Hematopoietic multipotent progenitor cell treated with erythropoietin and hydrocortisone succinate and interleukin-3 and kit ligand, for 4 days (in vitro differentiated cells): ENCODE data around the gene IRGQ.
"Not testable (repeated sequence)": the region's sequence is repeated elsewhere in the genome, so short reads cannot be mapped to it uniquely, and the experiment has no call there.

Experiments used
- DNase-seq: peaks from one replicate; pipeline ENCODE4 v3.0.0-alpha.2; 2015

IRGQ gene

DNA sequence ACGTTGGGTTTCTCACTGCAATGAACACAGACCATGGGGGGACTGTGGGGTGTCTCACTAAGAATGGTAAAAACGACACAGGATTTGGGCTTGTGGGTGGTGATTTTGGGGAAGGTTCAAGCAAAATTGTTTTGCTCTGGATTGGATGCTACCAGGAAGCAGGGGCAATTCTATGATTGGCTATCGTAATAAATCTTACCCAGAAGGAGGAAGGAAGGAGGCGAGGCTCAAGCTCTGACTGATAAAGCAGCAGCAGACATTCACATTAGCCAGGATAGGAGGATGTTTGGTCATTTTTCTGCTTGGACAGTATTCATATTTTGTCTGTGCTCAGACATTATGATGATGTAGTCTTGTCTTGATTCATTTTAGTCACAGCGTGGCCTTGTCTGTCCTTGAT, 1.9 kb upstream of the IRGQ start:
- DNase-seq: peak; percentile 69

DNA sequence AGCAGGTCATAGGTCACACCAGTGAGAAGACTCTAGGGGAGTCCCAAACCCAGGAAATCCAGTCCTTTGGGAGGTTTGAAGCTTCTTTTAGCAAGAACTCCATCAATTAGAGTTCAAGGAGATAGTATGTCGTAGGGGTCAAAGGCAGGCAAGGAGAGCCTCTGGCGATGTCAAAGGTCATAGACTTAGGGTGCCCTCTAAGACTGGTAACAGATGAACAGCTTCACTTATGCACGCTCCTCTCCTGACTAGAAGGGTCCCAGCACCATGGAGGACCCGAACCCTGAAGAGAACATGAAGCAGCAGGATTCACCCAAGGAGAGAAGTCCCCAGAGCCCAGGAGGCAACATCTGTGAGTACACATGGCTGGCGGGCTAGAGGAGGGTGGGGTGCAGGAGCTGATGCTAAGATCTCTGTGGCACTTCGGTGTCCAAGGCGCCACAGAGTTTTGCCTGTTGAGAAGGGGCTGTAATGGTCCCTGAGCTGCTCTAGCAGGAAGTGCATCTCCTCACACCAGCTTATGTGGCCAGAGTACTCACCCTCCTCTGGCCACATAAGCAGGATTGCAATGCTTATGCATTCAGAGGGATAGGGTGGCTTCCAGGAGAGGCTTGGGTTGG, 1.0 kb upstream of the IRGQ start:
- peak; percentile 38 for DNase-seq

DNA sequence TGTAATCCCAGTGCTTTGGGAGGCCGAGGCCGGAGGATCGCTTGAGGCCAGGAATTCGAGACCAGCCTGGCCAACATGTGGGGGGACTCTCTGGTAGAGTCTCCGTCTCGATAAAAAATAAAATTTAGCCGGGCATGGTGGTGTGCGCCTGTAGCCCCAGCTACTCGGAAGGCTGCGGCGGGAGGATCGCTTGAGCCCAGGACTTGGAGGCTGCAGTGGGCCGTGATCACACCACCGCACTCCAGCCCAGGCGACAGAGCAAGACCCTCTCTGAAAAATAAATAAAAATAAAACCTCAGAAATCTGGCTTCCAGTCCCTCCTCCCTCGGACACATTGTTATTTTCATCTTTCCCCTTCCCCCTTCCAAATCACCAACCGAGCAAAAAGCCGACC, 332 bp downstream of the IRGQ start:
- DNase-seq: no peak

DNA sequence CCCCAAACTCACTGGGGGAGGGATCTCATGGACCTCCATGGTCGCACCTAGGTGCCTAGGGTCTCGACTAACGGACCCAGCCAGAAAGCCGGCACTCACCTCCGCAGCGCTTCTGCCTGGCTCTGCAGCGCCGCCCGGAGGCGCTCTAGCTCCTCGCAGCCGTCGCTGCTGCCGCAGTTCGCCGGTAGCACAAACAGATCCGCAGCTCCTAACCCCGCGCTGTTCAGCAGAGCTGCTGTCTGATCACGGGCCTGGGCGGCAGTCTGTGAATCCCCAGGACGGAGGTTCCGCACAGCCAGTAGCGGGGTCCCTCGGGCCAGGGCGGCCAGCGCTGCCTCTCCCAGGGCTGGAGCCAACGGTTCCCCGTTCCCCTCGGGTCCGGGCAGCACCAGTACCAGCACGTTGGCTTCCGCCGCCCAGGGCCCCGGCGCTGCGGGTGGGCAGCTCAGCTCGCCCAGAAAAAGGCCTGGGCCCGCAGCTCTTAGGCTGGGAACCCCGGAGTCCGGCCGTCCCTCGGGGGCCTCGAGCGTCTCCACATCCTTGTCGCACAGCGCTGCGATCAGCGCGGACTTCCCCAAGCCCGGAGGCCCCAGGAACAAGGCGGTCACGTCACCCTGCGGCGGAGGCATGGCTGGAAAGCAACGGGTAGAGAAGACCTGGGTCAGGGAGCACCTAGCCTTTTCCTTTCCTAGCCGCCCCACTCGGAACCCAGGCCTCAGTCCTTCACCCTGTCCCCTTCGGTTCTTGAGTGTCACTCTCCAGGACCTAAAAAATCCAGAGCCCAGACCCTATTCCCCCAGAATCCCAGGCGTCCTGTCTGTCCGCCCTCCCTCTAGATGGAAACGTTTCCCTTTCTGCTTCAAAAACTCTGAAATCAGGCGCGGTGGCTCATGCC, 977 bp downstream of the IRGQ start:
- DNase-seq: peak; percentile 91

DNA sequence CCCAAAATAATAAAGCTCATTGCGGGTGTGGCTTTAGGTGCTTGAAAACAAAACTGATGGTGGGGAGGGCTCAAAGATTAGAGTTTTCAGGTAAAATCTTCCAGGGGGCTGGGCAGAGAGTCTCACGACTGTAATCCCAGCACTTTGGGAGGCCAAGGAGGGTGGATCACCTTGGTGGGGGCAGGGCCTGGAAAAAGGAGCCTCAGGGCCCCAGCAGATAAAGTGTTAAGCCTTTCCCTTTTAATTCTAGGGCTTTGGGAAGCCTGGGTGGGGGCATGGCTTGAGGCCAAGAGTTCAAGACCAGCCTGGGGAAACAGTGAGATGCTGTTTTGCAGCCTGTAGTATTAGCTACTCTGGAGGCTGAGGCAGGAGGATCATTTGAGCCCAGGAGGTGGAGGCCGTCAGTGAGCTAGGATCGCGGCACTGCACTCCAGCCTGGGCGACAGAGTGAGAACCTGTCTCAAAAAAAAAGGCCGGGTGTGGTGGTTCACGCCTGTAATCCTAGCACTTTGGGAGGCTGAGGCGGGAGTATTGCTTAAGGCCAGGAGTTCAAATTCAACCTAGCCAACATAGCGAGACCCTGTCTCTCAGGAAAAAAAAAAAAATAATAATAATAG, 1.7 kb downstream of the IRGQ start:
- DNase-seq: no peak

DNA sequence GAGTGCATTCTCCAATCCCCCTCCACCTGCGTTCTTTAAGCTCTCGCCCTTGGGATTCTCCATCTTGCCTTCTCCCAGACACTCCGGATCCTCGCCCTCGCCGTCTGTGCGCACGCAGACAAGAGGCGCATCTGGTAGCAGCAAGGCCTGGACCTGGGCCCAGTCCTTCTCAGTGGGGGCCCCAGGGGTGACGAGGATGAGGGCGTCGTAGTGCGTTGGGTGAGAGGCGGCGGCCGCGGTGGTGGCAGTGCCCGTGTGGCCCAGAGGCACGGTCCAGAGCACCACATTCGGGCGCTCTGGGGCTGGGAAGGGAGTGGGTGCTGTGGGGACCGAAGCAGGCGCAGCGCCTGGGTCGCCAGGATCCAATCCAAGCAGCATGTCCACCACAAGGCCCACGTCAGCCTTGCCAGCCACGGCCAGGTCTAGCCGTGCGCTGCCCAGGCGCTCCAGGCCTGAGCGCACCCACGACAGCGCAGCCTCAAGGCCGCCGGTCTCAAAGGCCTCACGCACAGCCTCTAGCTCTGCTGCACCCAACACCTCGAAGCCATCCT, 3.1 kb downstream of the IRGQ start:
- DNase-seq: no peak

DNA sequence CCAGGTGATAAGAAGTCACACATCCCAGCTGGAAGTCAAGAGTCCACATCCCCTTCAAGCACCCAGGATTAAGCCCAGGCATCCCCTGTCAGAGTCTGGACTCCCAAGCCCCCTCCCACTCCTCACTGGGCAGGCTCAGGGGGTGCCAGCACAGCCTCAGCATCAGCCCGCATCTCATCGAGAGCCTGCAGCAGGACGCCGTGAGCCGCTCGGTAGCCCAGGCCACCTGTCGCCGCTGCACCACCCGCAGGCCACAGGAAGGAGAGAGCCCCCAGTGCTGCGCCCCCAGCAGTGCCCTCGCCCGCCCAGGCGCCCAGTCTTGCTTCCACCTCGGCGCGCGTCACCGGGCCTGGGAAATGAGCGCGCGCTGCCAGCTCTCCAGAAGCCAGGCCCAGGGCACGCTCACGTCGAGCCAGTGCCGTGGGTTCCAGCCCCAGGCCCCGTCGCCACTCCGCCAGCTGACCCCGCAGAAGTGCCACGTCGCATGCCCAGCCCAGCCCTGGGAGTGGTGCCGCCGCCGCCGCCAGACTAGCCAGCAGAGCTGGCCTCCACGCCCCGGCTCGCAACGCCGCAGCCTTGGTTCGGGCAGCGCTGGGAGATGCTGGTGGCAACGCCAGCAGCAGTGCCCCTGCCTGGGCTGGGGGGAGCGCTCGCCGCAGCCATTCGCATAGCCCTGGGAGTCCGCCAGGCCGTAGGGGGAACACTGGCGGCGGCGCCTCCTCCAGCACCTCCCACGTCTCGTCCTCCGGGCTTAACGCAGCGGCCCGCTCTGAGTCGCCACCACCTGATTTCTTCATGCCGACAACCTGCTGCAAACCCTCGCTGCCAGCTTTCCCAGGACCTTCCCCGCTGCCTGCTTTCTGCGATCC, 3.8 kb downstream of the IRGQ start:
- DNase-seq: no peak

DNA sequence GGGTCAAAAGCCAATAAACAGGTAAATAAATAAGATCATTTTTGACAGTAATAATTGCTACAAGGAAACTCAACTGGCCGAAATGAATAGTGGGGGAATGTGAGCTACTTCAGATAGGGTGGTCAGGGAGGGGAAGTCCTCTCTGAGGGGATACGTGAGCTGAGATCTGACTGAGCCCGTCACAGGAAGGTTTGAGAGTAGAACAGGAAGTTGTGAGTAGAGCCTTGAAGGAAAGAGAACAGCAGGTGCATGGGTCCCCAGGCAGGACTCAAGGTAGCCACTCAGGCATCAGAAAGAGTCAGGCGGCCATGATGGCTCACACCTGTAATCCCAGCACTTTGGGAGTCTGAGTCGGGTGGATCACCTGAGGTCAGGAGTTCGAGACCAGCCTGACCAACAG, 6.3 kb downstream of the IRGQ start:
- DNase-seq: no peak

DNA sequence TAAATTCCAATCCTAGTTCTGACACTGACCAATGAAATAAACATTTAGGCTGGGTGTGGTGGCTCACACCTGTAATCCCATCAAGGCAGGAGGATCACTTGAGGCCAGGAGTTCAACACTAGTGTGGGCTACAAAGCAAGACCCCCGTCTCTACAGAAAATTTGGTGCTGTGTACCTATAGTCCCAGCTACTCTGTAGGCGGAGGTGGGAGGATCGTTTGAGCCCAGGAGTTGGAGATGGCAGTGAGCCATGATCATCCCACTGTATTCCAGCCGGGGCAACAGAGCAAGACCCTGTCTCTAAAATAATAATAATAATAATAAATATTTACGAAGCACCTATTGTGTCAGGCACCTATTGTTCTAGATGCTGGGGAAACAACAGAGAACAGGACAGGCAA, 6.7 kb downstream of the IRGQ start:
- DNase-seq: no peak

DNA sequence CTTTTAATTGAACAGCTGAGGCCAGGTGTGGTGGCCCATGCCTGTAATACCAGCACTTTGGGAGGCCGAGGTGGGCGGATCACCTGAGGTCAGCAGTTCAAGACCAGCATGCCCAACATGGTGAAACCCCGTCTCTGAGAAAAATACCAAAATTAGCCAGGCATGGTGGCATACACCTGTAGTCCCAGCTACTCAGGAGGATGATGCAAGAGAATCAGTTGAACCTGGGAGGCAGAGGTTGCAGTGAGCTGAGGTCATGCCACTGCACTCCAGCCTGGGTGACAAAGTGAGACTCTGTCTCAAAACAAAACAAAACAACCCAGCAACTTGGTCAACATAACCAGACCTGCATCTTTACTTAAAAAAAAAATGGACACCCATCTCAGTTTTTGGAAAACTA, 8.9 kb downstream of the IRGQ start:
- DNase-seq: not testable (repeated sequence)

DNA sequence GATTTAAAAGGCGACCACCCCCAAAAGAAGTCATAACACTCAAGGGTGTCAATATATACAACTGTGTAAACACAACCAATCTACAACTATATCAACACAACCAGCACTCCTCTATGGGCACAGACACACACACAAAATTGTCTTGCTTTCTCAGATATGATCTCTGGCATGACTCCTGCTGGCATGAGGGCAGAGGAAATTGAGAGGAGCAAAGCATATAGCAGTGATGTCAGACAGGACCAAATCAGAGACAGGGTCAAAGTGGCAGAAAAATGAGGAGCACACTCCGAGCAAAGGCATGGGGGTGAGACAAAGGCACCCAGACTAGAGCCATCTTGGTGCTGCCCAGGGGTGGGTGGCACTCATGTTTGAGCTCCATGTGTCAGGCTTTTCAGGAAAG, 9.6 kb downstream of the IRGQ start:
- DNase-seq: no peak

DNA sequence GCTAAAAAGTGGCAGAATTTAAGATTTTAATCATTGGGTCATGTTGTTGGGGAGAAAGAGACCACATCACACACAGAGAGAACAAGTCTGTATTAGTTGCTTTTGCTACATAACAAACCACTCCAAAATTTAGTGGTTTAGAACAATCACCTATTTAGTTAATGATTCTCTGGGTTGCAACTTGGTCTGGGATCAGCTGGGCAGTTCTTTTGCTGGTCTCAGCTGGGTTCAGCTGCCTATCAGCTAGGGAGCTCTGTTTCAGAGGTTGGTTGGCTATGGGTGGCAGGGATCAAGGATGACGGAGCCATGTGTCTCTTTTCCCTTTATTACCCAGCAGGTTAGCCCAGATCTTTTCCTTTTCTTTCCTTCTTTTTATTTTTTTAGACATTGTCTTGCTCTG, 11.4 kb downstream of the IRGQ start:
- no peak for DNase-seq

DNA sequence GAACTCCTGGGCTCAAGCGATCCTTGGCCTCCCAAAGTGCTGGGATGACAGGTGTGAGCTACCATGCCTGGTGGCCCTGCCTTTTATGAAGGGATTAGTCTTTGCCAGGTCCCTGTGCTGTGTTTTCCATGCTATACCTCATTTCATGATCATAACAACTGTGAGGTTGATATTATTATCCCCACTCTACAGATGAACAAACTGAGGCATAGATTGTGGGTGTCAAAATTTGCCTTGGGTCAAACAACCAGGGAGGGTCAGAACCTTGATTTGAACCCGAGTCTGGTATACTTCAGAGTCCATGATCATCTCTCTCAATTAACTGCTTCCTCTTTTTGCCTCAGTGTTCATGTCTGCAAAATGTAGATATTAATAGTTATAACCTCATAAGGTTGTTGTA, 13.4 kb downstream of the IRGQ start:
- DNase-seq: no peak

DNA sequence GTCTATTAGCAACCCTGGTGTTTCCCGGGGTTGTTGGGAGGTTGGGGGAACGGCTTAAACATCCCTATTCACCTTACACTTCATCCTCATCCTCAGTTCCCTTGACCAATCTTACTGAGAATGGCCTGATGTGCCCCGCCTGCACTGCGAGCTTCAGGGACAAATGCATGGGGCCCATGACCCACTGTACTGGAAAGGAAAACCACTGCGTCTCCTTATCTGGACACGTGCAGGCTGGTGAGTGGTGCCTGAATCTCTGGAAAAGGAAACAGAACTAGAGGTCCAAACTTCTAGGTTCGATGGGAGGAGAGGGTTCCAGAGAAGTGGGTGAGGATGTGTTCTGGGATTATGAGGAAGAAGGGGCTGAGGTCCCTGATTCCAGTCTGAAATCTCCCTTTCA, 14.5 kb downstream of the IRGQ start:
- peak; percentile 65 for DNase-seq

DNA sequence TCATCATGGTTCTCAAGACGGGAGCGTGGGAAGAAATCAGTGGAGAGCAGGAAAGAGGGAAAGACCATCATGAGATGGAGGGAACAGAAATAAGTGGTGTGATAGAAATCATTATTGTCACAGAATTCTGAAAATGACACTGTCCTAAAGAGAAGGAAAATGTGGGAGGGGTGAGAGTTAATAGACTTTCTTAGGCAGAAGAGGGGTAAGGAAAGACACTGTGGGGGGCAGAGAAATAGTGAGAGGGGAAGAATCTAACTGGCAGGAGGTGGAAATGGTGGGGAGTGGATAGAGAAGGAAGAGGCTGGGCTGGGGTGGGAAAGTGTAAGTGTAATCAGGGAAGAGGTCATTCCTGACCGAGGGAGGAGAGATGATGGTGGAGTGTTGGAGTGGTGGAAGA, 17.1 kb downstream of the IRGQ start:
- no peak for DNase-seq

DNA sequence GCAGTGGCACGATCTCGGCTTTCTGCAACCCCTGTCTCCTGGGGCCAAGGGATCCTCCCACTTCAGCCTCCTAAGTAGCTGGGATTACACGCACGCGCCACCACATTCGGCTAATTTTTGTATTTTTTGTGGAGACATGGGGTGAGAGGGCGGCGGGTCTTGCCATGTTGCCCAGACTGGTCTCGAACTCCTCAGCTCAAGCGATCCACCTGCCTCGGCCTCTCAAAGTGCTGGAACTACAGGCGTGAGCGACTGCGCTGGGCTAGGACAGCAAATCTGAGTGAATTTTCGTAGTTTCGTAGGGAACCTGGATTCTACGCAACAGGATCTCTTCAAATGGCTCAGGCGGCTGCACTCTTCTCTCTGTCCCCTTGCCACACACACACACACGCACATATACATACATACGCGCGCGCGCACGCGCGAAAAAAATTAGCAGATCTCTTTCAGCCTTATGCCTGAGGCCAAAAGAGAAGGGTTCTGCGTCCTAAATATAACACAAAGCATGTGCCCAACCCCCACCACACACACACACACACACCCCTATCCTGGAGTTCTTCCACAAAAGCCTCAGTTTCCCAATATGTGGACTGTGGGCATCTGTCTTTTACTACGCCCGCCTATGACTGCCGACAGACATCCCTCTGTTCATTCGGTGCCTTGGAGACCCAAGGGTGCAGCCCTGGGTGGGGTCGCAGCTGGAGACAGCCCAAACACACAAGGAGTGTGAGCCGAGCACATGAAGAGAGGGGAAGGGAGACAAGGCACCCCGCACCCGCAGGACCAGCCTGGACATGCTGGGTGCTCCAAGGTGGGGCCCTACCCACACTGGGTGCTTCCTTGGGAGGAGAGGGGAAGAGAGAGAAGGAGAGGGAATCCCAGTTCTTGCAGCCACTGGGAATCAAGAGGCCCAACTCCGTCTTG, 19.7 kb downstream of the IRGQ start:
- DNase-seq: no peak

DNA sequence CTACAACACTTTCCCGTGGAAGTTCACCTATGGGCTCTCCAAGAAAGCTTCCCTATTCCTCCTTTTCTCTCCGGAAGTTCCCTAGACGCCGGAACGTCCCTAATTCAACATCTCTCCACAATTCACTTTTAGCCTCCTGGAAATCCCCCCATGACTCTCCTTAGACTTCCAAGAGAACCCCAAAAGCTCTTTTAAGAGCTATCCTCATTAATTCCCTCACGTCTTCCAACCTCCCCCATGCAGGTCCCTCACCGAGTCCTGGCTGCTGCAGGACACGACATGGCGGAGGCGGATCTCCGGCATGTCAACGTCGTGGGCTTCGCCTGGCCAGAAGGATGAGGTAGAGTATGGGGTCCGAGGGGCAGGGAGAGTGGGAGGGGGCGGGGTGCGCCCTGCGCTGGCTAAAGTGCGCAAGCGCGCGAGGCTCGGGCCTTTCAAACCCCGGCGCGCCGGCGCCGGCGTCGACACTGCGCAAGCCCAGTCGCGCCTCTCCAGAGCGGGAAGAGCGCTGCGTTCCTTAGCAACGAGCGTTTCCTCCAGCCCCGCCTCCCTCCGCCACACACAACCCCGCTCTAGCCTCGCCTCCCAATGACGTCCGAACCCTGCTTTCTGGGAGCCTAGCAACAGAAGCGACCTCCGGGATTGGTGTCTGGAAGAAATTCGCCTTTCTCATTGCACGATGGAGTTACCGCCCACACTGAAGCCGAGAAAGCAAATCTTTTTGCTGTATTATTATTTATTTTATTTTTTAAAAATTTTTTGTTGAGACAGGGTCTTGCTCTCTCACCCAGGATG, 20.6 kb downstream of the IRGQ start, which contains the start of the genes PINLYP and XRCC1:
Gene PINLYP (plus strand): TSS at position 646 of the 795 bp plus-strand sequence. CDS start 1,391 bp downstream, outside the sequence.
Gene XRCC1 (minus strand): TSS at position 372 of the 795 bp plus-strand sequence. CDS start 69 bp downstream, at position 303.
- peak; percentile 100 for DNase-seq

DNA sequence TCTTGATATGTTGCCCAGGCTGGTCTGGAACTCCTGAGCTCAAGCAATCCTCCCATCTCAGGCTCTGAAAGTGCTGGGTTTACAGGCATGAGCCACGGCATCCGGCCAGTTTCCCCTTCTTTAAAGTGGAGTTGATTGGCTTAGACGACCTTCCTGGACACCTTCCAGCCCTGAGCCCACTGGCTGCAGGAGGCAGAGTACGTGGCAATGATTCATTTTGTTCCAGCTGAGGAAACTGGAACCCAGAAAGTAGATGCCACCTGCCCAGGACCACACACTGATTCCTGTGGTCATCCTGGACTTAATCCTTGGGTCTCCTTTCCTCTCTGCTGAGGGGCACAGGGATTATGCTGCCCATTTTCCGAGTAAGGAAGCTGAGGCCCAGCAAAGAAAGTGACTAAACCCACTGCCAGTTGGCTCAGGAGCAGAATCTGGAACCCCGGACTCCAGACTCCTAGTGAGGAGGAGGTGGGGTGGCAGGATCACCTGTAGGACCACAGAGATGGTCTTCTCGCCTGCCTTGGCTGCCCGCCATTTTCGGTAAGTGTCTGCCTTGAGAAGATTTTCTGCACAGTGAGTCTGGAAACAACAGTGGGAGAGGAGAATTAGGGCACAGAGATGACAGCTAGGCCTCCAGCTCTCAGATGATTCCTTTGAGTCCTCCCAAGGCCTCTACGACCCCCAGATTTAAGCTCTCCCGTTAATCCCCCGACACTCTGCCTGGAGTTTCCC, 21.3 kb downstream of the IRGQ start:
- no peak for DNase-seq

DNA sequence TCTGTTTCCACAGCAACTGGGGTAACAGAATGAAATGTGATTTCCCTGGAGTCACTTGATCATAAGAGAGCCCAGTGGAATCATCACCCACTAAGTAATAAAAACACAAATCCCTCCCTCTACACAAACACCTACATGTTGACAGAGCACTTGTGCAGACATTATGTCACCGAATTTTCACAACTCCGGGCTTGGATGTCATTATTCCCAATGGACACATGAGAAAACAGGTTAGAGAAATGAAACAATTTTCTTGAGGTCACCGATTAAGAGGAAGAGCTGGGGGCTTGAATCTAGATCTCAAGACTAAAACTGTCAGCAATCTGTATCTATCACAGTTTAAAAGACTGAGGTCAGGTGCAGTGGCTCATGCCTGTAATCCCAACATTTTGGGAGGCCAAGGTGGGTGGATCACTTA, 23.8 kb downstream of the IRGQ start:
- no peak for DNase-seq
